SH-SY5Y (cell line): ENCODE data around the gene IL23R.

ENCODE experiments used
- GATA2 ChIP-seq: IDR thresholded peaks from 2 replicates; pipeline ENCODE4 v1.6.1; 2011; ENCODE audit warnings: mild to moderate bottlenecking, low read depth, low read length
- GATA3 ChIP-seq: IDR thresholded peaks from 2 replicates; pipeline ENCODE4 v1.6.1; 2011; ENCODE audit warnings: low read depth, mild to moderate bottlenecking, low read length, moderate library complexity

Gene IL23R

DNA sequence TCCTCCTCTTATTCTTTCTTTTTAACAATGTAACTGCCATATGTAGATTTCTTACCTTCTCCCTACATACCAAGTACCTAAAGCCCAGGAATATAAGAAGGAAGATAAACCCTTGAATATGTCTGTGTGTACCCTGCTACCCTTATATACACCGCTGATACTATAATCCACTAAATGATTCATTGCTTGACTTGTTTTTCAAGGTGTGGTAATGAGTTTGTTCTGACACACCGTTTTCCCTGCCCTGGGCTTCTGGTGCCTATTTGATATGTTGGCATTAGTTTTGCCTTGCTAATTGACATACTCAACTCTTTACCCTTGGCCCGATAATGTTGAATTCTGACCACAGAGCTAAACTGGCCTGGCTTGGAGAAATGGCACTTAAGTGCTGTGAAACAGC is 64.3 kb downstream of the IL23R start:
- TF ChIP-seq GATA2: no peak
- TF ChIP-seq GATA3: no peak

DNA sequence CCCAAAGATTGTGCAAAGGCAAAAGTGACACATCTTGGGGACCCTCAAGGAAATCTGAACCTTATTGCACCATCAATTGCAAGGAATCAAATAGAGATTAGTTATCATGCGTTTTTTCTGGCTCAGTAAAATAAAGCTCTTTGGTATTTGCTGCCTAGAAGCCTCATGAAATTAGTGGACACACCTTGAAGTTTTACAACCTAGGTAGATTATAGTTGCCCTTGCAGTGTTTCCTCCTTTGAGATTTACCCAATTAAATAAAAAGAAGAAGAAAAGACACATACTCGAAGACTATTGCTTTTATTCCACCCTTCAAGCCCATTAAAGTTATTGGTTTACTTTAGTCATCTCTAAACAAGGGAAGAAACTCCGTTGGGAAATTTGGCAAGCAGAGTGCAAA is 70.0 kb downstream of the IL23R start:
- TF ChIP-seq GATA2 (no peak), GATA3 (no peak)

DNA sequence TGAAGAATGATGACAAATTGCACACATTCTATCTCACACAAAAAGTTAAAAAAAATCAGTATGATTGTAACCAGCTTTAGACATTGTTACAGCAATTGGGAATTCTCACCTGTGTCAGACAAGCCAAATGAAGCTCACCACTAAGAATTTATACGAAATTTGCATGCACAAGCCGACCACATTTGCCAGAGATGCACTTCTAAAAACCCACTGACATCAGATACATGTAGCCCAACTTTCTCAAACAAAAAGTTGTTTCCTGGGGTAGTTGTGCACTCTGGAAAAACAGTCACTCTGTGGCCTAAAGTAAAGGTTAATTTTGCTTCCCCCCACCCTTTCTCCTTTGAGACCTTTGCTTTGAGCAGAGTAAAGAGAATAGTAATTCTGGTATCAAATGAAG is 73.5 kb downstream of the IL23R start:
- TF ChIP-seq GATA3: no peak
- TF ChIP-seq GATA2: no peak

DNA sequence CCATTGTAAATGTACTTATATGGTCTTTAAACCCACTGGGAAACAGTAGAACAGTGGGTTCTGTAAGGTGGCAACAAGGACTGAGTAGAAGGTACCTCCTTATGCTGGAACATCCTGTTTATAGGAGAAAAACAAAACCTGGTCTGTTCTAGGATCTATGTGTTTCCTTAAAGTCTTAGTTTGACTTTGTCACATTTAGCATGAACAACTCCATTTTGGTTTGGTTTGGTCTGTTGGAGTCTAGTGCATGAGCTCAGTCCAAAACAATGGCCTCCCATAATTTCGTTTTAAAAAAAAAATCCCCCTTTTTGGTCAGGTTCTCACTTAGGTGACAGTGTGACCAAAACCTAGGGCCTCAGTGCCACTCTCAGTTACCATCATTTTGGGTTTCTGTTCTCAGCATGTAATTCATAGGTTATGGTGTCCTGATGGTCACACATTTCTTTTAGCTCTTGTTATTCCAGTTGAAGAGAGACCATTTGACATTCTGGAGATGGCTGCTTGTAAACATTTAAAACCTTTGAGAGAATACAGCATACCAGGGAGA is 75.0 kb downstream of the IL23R start:
- TF ChIP-seq GATA3 (no peak), GATA2 (no peak)

DNA sequence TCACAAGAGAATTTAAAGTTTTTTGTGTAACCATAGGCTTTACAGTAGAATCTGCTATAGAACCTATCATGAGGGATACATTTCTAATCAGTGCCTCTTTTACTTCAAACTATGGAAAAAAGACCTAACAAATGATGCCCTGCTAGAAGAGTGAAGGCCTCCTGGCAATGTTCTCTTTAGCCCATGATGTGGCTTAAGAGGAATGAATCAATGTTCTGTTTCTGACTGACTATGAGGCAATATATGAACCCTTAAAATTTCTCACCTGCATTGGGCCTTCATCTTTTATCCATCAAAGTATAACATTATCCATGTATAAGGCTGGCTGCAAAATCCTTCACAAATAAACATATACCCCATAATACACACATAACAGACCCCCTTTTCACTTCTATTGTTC is 75.8 kb downstream of the IL23R start:
- no peak for TF ChIP-seq GATA3
- TF ChIP-seq GATA2: no peak

DNA sequence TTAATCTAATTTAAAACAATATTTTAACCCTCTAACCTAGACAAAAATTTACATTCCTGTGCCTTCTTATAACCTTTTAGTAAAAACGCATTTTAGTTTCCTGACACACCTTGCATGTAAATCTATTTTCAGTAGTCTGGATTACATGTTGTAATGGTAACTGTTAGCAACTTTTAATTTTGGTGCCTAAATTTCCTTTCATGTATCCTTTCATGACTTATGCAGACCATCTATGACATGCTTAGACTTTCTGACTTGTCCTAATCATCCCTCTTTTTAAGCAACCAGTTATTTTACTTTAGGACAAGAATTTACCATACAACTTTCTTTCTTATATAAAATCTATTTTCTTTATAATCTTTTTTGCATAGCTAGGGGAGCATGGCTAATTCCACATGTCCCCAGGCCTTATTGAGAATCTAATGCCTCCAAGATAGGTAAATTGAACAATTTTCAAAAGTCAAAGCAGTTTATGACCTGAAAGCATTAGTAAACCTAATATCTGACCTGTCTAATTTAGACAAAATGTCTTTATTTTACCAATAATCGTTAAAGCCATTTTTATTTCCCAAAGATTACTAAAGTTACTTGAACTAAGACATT is 83.9 kb downstream of the IL23R start:
- TF ChIP-seq GATA2: no peak
- TF ChIP-seq GATA3: no peak

DNA sequence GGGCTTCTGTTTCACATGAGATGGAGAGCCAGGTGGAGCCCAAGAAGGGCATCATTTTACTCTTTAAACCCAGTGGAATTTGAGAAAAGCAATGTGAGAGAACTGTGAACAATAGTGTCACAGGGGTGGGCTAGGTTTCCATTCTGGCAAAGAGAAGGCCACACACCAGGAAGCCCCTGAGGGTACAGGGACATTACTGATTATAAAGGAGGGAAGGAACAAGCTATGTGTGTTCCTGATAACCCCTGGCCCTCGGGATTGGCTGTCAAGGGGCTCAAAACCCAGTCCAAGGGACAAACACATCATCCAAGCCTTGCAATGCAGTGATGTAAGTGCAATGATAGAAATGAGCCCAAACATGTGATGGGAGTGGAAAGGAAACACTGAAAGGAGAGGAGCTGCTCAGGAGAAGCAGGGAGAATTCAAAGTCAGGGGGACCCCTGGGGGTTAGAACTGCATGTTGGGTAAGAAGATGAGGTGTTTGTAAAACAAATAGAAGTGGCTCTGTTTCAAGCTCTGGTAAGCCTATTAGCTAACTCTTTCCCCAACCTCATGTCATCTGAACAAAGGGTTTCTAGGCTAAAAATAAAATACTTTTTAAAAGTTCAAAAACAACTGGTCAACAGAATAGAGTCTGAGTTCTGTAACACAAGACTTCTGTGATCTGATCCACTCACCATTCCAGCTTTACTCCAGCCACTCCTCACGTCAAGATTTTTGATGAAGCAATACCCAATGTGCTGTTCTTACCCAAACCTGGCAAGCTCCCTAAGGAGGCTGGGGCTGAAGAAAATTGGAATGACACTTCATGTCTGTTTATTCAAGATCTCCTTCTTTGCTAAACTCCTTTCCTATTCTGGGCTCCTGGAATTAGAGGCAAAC is 90.3 kb downstream of the IL23R start:
- TF ChIP-seq GATA2 (no peak), GATA3 (no peak)

DNA sequence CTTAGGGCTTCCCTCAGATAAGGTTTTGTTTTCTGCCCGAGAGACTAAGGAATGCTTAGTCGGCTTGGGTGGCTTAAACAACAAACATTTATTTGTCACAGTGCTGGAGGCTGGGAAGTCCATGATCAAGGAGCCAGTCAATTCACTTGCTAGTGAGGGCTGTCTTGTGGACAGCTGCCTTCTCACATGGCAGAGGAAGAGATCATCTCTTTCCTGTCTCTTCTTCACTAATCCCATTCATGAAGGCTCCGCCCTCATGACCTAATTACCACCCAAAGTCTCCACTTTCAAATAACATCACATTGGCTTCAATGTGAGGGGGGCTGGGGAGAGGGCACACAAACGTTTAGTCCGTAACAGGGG is 90.9 kb downstream of the IL23R start:
- no peak for TF ChIP-seq GATA2
- TF ChIP-seq GATA3: no peak

DNA sequence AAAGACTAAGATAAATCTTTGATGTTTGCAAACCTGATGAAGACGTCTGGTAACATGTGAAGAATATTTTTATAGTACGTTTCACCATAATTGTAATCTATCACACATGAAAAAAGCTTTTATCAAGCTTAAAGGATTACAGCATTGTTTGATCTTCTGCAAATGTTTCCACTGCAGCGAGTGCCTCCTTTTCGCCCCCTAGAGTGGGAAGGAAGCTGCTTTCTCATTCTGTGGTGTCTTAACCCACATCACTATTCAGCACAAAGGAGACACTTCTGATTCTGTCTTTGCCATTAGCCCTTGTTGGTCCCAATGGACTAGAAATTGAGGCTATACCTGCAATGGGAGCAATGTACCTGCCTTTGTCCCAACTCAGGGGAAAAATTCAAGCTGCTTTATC is 95.4 kb downstream of the IL23R start:
- TF ChIP-seq GATA3 (no peak), GATA2 (no peak)

DNA sequence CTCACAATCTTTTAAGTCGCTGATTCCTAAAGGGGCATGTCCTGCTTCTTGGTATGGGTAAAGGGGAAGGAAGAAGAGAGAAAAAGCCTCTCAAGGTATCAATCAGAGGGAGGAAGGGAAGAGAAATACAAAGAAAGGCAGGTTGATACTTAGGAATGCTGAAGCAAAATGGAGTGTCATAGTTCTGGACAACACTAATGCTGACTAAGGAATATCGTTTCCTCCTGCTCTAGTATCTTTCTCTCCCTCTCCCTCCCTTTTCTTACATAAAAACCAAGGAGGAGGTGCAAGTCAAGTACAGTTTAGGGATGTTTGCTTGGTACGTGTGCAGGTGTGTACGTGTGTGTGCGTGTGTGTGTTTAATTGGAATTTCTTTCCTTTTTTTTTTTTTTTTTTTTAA is 96.5 kb downstream of the IL23R start:
- no peak for TF ChIP-seq GATA2
- TF ChIP-seq GATA3: no peak

DNA sequence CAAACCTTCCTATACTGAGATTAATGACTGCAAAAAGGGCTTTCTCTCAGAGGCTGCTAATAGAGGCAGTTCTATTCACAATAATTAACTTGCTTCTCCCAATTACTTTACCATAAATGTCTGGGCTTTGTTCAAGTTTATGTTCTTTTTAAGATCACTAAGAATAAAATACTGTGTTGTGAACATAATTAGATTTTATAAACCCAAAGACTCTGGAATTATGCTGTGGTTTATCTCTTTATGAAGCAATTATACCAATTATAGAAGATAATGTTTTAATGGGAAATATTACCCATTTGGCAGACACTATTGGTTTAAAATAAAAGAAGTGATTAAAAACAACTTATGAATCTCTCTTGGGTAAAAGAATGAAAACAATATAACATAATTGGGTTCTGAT is 97.9 kb downstream of the IL23R start:
- TF ChIP-seq GATA2: no peak
- TF ChIP-seq GATA3: no peak

DNA sequence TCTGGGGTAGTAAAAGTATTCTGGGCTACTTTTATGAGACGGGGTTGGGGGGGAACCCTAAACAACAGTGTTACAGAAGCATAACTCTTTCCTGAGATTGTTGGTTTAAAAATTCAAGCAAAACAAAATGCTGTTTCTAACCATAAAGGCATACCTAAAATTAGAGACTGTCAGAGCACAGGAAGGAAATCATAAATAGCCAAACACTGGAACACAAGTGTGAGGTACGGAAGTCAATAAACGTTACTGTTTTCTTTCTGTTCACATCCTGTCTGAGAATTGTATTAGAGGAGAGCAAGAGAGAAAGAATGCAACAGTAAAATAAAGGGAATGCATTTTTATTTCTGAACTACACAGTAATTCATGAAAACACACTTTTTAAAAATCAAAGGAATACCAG is 98.6 kb downstream of the IL23R start:
- TF ChIP-seq GATA3: no peak
- no peak for TF ChIP-seq GATA2

DNA sequence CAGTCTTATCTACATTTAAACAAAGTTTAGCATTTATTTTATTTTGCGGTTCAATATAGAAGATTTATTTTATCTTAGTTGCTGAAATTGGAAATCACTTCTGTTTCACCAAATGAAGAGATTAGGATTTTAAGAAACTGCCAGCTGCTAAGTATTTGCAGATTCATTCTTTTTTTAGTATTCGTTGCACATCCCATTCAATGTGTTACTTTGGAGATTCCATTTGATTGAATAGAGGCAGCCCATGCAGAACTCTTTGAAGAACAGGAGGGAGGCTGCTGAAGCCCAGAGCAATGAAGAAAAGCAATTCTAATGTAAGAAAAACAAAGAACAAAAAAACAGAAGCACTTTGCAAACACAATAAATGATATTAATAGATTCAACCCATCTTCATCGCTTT is 102.8 kb downstream of the IL23R start:
- no peak for TF ChIP-seq GATA2
- TF ChIP-seq GATA3: no peak

DNA sequence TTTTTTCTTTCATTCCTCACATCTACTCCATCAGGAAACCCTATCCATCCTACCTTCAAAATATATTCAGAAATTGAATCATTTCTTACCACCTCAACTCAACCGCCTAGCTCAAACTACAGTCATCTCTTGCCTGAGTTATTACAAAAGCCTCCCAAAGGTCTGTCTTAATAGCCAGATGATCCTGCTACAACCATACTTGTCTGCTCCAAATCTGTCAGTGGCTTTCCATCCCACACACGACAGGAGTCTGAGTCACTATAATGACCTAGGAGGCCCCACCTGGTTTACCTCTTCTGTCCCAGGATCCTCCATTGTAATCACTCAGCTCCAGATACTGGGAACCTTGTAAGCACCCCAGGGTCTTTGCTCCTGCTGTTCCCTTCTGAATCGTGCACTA is 104.3 kb downstream of the IL23R start:
- TF ChIP-seq GATA2 (no peak), GATA3 (no peak)

DNA sequence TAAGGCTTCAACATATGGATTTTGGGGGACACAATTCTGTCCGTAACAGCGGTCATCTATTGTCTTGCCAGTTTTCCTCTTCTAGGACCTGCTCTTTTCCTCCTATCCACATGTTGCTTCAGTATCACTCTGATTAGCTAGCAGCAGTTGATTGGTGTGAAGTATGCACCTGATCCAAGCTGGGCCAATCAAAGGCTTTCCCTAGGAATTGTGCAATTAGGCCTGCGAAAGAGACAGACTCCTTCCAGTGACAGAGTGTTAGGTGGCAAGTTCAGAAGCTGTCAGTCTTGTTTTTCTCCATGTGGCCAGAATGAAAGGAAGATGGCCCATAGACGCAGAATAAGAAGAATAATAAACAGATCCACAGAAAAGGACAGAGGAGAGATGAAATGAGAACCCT is 107.3 kb downstream of the IL23R start:
- TF ChIP-seq GATA3: no peak
- no peak for TF ChIP-seq GATA2

DNA sequence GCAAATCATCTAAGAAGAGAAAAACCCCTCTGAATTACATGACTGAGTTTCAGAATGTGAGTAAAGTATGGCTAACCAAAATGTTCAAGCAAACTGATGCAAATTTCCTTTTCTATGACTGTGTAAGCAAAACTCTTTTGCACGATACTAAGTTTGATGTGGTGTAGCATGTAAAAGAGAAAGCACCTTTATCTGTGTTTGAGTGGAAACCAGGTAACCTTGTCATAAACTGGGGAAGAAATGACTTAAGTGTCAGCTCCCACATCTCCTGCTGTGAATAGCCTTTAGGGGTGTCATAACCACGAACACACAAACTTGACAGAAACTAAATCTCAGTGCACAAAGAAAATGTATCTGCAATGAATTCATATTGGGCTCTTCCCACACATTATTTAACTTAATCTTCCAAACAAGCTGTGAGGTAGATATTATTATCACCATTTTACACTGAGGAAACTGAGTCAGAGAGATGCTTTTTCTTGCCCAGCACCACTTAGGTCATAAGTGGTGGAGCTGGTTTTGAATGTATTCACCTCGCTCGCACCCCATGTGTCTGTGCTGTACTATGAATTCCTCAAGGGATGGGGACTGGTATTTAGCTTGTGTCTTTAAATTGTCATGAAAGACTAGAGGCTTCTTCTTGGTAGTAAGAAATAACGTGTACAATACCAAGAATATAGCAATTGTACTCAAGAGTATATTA is 108.5 kb downstream of the IL23R start:
- TF ChIP-seq GATA3: no peak
- no peak for TF ChIP-seq GATA2
